Mucosa of descending colon (tissue), 3 donors: ENCODE data around the gene PHLPP1. TPM values are rescaled to one million over a fixed set of nuclear protein-coding genes. Genes with fewer than 3 reads are reported as not detected.

Experiments
- ATAC-seq: fragments of 200-7000 bp; cut with Tn5 transposase; one replicate; pipeline ENCODE4 v1.9.1; 2020; ENCODE audit warnings: mild to moderate bottlenecking, moderate library complexity
- DNase-seq, 3 donors: peaks; one replicate each; pipeline ENCODE4 v3.0.0-alpha.2; 2020
- H3K36me3 ChIP-seq: fragments of 200-600 bp; one replicate; pipeline ENCODE4 v1.8.0; 2021; ENCODE audit warnings: low read depth, mild to moderate bottlenecking
- H3K4me1 ChIP-seq: fragments of 200-600 bp; one replicate; pipeline ENCODE4 v1.8.0; 2021; ENCODE audit warnings: low read depth, mild to moderate bottlenecking
- H3K4me3 ChIP-seq: fragments of 200-600 bp; one replicate; pipeline ENCODE4 v1.8.0; 2021; ENCODE audit warnings: mild to moderate bottlenecking
- H3K9me3 ChIP-seq: fragments of 200-600 bp; one replicate; pipeline ENCODE4 v1.8.0; 2021; ENCODE audit warnings: mild to moderate bottlenecking
- CTCF ChIP-seq: fragments of 200-600 bp; IDR thresholded peaks from one replicate; pipeline ENCODE4 v1.8.0; 2022; ENCODE audit warnings: antibody characterized with exemption, mild to moderate bottlenecking
- intact Hi-C, 2 donors: fragments of 100-400 bp; cut with DNase I in 1 of 2; cut with micrococcal nuclease in 1 of 2; formaldehyde crosslinking; loops; one replicate each; pipeline versions ENCODE4 v1.11.0 to v1.11.1; 2022; cut with DNase I, micrococcal nuclease
- total RNA-seq, 3 donors: library from RNA; stranded (reverse); fragmentation: NEBNext Ultra II Directional in 2 of 3; extraction: Animal tissue kit (Norgen Biotek cat#: 25700) in 2 of 3; gene quantifications; one replicate each; pipeline versions ENCODE4 v1.2.1 to v1.2.4, GENCODE V29; 2021 to 2023
- donor health status: DM: no; HTN: no; CAD: no; lungs with moderate emphysema.
- donor health status: DM: no; HTN: no; CAD: no.
- donor health status: DM: no; HTN: yes; CAD: no.

Gene PHLPP1
- total RNA-seq, 3 donors from 2014 or later, result 17.9 to 28.9 (median 19.7) TPM

- no peak for DNase-seq
- intact Hi-C loops, result loop anchor here in 1 of 2 donors (10.0 kb wide), 1 partner anchor 61 kb away; no protein-coding TSS in a partner anchor
- H3K36me3 ChIP-seq, result no peaks in the 10 kb centered on the region
- ATAC-seq, result no peak
- no peaks in the 10 kb centered on the region for H3K9me3 ChIP-seq
- H3K4me1 ChIP-seq, result peaks cover 10% of the 10 kb centered on the region
- H3K4me3 ChIP-seq, result no peak overlapping the region
- TF ChIP-seq CTCF, result no peak
Observed at GRCh38 chr18:62723666-62724281, 8.4 kb downstream of the PHLPP1 start.

- no peak for DNase-seq
- no peak for ATAC-seq
- H3K9me3 ChIP-seq, result no peaks in the 10 kb centered on the region
- TF ChIP-seq CTCF, result no peak
- intact Hi-C loops, result loop anchor here in 1 of 2 donors (10.0 kb wide), 1 partner anchor 59 kb away; no protein-coding TSS in a partner anchor
- no peak overlapping the region for H3K4me3 ChIP-seq
- H3K36me3 ChIP-seq, result no peaks in the 10 kb centered on the region
- no peaks in the 10 kb centered on the region for H3K4me1 ChIP-seq
Observed at GRCh38 chr18:62725896-62726295, 10.6 kb downstream of the PHLPP1 start.

GRCh38 chr18:62728254-62728653 lies 12.9 kb downstream of the PHLPP1 start:
- intact Hi-C loops, result loop anchor here in 1 of 2 donors (10.0 kb wide), 1 partner anchor 57 kb away; no protein-coding TSS in a partner anchor
- no peak for TF ChIP-seq CTCF
- no peak overlapping the region for H3K4me3 ChIP-seq
- ATAC-seq (no peak), DNase-seq (no peak)
- no peaks in the 10 kb centered on the region for H3K9me3 ChIP-seq
- no peaks in the 10 kb centered on the region for H3K36me3 ChIP-seq
- no peaks in the 10 kb centered on the region for H3K4me1 ChIP-seq

GRCh38 chr18:62729487-62730386 lies 14.4 kb downstream of the PHLPP1 start:
- Histone ChIP-seq H3K4me1 (no peaks in the 10 kb centered on the region), H3K4me3 (no peak overlapping the region), H3K36me3 (no peaks in the 10 kb centered on the region), H3K9me3 (no peaks in the 10 kb centered on the region)
- ATAC-seq (no peak), DNase-seq (no peak)
- TF ChIP-seq CTCF, result no peak
- intact Hi-C loops, result loop anchor here in 1 of 2 donors (10.0 kb wide), 1 partner anchor 55 kb away; no protein-coding TSS in a partner anchor

GRCh38 chr18:62730941-62731340 lies 15.6 kb downstream of the PHLPP1 start:
- Histone ChIP-seq H3K4me3 (no peak overlapping the region), H3K36me3 (no peaks in the 10 kb centered on the region), H3K4me1 (no peaks in the 10 kb centered on the region), H3K9me3 (no peaks in the 10 kb centered on the region)
- ATAC-seq, result no peak
- intact Hi-C loops, result no loop called here
- DNase-seq, result no peak
- no peak for TF ChIP-seq CTCF
